Activated naive CD4-positive, alpha-beta T cell treated with Interleukin-2 at 50 U/mL for 16 hours (primary cell): Measurements from ENCODE around the gene DAB1.
"Not testable (repeated sequence)": the region's sequence is repeated elsewhere in the genome, so short reads cannot be mapped to it uniquely, and the experiment has no call there.

ENCODE experiments used
- DNase-seq: peaks from one replicate; pipeline ENCODE4 v3.0.0-alpha.2; 2020

DAB1 gene

GRCh38 chr1:57109247-57109646, 314.6 kb downstream of the DAB1 start:
- DNase-seq = no peak

GRCh38 chr1:57106296-57106695, 317.6 kb downstream of the DAB1 start:
- DNase-seq = no peak

GRCh38 chr1:57102561-57103326, 321.1 kb downstream of the DAB1 start:
- DNase-seq = no peak

GRCh38 chr1:57101209-57101608, 322.7 kb downstream of the DAB1 start:
- no peak for DNase-seq

GRCh38 chr1:57094749-57095148, 329.1 kb downstream of the DAB1 start:
- DNase-seq = no peak

GRCh38 chr1:57093122-57093521, 330.7 kb downstream of the DAB1 start:
- DNase-seq = no peak

- DNase-seq = no peak
Observed at GRCh38 chr1:57091642-57092041, 332.2 kb downstream of the DAB1 start.

GRCh38 chr1:57089855-57090254, 334.0 kb downstream of the DAB1 start:
- no peak for DNase-seq

GRCh38 chr1:57089221-57089620, 334.6 kb downstream of the DAB1 start:
- no peak for DNase-seq

- DNase-seq = no peak
Observed at GRCh38 chr1:57088653-57089052, 335.2 kb downstream of the DAB1 start.

- DNase-seq = not testable (repeated sequence)
Observed at GRCh38 chr1:57087660-57088059, 336.2 kb downstream of the DAB1 start.

- no peak for DNase-seq
Observed at GRCh38 chr1:57086154-57086553, 337.7 kb downstream of the DAB1 start.

GRCh38 chr1:57084701-57085100, 339.2 kb downstream of the DAB1 start:
- DNase-seq = no peak

- DNase-seq = no peak
Observed at GRCh38 chr1:57082711-57083439, 341.0 kb downstream of the DAB1 start.

GRCh38 chr1:57079454-57080157, 344.3 kb downstream of the DAB1 start:
- DNase-seq = no peak

GRCh38 chr1:57072401-57073110, 351.3 kb downstream of the DAB1 start:
- no peak for DNase-seq

GRCh38 chr1:57067863-57068262, 356.0 kb downstream of the DAB1 start:
- DNase-seq = no peak

GRCh38 chr1:57066980-57067610, 356.8 kb downstream of the DAB1 start:
- DNase-seq = no peak

- no peak for DNase-seq
Observed at GRCh38 chr1:57065442-57065841, 358.4 kb downstream of the DAB1 start.

GRCh38 chr1:57064379-57065140, 359.3 kb downstream of the DAB1 start:
- DNase-seq = no peak

GRCh38 chr1:57063406-57064125, 360.3 kb downstream of the DAB1 start:
- DNase-seq = no peak
